Stimulated activated naive CD8-positive, alpha-beta T cell treated with anti-CD3 and anti-CD28 coated beads, Interleukin-15, amount 100 ng/mL, for 72 hours (primary cell): Measurements from ENCODE around the gene FAM20C.

Source experiments
- ATAC-seq: fragments of 150-1000 bp; cut with Tn5 transposase; 2 replicates; pipeline ENCODE4 v1.10.0; 2021; ENCODE audit warnings: mild to moderate bottlenecking, moderate library complexity
- DNase-seq, 2 donors: peaks; one replicate each; pipeline ENCODE4 v3.0.0; 2021 to 2022
- H3K27ac Mint-ChIP-seq, 2 donors: one replicate each; pipeline ENCODE4 v1.8.0; 2022; ENCODE audit warnings: mild to moderate bottlenecking in 2 of 2, mixed read lengths in 2 of 2, moderate library complexity in 2 of 2
- H3K27me3 Mint-ChIP-seq: one replicate; pipeline ENCODE4 v1.8.0; 2022; ENCODE audit warnings: mixed read lengths
- H3K4me1 Mint-ChIP-seq: one replicate; pipeline ENCODE4 v1.8.0; 2022; ENCODE audit warnings: mild to moderate bottlenecking, mixed read lengths
- H3K4me3 Mint-ChIP-seq, 2 donors: one replicate each; pipeline ENCODE4 v1.8.0; 2022; ENCODE audit warnings: mild to moderate bottlenecking in 2 of 2, mixed read lengths in 2 of 2, moderate library complexity in 1 of 2
- H3K9me3 Mint-ChIP-seq, 2 donors: one replicate each; pipeline ENCODE4 v1.8.0; 2022; ENCODE audit warnings: mixed read lengths in 2 of 2

The FAM20C gene

DNA sequence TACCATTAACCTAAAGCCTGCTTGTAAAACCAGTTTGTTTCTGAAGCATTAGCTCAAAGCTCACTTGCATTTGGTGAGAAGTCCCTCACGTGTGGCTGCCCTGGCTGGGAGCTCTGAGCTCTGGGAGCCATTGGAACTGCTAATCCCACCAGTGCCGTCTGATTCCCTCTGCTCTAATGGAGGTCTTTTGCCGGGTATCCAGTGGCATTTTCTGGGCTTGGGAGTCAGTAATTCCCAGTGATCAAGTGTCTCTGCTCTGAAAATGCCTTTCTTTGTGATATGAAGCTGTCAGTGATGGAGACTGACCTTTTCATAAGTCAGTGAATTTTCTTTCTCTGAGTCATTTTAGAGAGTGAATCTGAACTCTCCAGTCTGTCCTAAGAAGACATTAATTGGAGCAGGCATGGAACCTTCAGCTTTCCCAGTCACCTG, 36.9 kb upstream of the FAM20C start:
- Mint-ChIP-seq H3K27me3 (no peaks in the 10 kb centered on the region), H3K27ac (no peak overlapping the region), H3K9me3 (no peaks in the 10 kb centered on the region), H3K4me3 (no peak overlapping the region), H3K4me1 (peaks cover 9% of the 10 kb centered on the region)
- ATAC-seq (no peak), DNase-seq (no peak)

DNA sequence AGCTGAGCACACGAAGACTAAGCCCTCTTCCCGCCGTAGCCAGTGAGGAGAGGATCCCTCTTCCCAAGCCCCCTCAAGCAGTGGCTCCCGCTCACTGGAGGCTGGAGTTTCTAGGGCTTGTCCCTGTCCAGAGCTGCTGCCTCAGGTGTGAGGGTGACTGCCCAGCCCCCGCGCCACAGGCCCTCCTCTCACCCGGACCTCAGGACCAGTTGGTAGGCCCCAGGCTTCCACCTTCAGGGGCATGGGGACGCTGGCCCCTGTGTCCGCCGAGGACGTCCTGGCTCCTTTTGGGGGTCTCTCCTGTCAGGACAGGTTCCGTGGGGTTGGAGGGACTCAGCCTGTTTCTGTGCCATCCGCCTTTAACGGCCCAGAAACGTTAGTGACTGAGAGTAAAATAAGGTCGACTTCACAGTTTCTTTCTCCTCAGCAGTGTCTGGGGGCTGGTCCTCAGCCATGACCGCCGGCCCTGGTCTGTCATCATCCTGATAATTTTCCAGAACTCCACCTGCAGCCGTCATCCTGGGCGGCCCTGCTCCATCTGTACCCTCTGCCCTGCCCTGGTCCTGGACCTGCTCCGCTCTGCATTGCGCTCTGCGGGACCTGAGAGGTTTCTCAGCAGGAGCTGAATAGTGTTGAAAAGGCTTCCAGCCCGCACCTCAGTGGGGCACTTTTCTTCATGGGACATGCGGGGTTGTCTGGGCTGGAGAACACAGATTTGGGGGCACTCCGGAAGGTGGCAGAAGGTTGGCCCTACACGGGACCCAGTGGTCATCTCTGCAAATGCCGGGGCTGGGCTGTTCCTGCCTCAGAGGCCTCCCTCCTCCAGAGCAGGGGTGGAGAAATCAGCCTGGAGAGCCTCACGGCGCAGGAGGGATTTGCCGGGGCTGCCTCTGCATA, 36.0 kb upstream of the FAM20C start:
- Mint-ChIP-seq H3K27ac (peak overlapping the region in 1 of 2 donors; percentile 74), H3K4me1 (peaks cover under 1% of the 10 kb centered on the region), H3K4me3 (no peak overlapping the region), H3K27me3 (no peaks in the 10 kb centered on the region), H3K9me3 (no peaks in the 10 kb centered on the region)
- no peak for DNase-seq
- no peak for ATAC-seq

DNA sequence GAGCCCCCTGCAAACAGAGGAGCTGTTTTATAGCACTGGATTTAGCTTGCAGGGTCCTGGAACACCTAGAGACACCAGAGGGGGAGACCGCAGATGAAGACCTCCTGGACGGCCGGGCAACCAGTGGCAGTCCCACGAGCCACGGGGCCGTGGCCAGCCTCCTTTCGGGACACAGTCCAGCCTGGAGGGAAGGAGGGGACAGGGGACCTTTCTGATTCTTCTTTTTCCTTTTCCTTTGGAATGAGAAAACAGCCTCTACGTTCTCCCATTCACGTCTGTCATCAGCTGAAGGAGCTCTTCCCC, 35.4 kb upstream of the FAM20C start:
- H3K9me3 Mint-ChIP-seq, result no peaks in the 10 kb centered on the region
- DNase-seq (no peak), ATAC-seq (no peak)
- H3K4me3 Mint-ChIP-seq, result no peak overlapping the region
- H3K27me3 Mint-ChIP-seq, result no peaks in the 10 kb centered on the region
- H3K27ac Mint-ChIP-seq, result no peak overlapping the region
- H3K4me1 Mint-ChIP-seq, result no peaks in the 10 kb centered on the region

DNA sequence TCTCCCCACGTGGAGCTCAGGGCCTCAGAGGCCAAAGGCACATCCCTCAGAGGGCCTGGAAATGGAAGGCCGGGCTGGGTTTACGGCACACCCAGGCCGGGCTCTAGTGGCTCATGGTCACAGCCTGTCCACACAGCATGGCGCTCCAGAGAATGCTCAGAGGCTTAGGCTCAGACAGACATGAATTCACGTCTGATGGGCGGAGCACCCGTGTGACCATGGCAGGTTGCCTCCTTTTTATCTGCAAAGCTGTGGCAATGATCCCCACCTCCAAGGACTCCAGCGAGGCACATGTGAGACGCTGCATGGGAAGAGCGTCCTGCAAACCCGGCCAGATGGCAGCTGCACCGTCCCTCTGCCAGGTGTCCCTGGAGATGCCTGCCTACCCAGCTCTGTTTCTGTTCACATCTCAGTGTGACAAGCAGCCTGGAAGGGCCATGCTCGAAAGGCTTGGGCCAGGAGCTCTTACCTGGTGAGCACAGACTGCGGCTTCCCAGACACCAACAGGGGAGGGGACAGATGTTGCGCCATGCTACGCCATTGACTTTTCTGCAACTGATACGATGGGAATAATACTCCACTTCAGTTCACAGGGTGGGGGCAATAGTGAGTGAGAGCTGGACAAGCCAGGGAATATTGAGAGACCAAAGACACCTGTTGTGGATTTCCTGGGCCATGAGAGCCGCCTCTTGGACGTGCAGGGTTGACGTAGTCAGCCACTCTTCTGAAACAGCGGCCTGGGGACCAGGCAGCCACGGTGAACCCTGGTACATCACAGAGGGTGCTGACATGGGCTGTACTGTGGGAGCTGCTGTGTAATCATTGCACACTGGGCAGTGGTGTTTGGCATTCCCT, 34.4 kb upstream of the FAM20C start:
- H3K4me1 Mint-ChIP-seq, result no peaks in the 10 kb centered on the region
- ATAC-seq, result no peak
- no peak overlapping the region for H3K4me3 Mint-ChIP-seq
- H3K27me3 Mint-ChIP-seq, result peaks cover under 1% of the 10 kb centered on the region
- DNase-seq, result no peak
- H3K9me3 Mint-ChIP-seq, result no peaks in the 10 kb centered on the region
- peak overlapping the region in 1 of 2 donors; percentile 13 for H3K27ac Mint-ChIP-seq

DNA sequence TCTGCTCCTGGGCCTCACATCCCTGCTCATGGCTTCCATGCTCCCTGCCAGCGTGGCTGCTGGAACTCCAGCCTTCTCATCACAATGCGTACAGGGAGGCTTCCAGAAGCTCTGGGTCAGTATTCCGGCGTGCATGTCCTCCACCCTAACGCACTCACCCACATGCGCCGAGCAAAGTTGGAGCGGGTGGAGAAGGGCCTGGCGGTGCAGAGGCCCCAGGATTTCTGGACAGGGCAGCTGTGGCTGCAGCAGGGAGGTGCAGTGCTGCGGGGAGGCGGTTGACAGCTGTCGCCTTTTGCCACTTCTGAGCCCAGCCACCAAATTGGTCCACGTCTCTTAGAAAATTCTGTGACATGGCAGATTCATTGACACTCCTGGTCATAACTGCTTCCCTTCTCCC, 33.6 kb upstream of the FAM20C start:
- Mint-ChIP-seq H3K27me3 (peaks cover 8% of the 10 kb centered on the region), H3K27ac (no peak overlapping the region), H3K9me3 (no peaks in the 10 kb centered on the region), H3K4me3 (no peak overlapping the region), H3K4me1 (no peaks in the 10 kb centered on the region)
- ATAC-seq (no peak), DNase-seq (no peak)

DNA sequence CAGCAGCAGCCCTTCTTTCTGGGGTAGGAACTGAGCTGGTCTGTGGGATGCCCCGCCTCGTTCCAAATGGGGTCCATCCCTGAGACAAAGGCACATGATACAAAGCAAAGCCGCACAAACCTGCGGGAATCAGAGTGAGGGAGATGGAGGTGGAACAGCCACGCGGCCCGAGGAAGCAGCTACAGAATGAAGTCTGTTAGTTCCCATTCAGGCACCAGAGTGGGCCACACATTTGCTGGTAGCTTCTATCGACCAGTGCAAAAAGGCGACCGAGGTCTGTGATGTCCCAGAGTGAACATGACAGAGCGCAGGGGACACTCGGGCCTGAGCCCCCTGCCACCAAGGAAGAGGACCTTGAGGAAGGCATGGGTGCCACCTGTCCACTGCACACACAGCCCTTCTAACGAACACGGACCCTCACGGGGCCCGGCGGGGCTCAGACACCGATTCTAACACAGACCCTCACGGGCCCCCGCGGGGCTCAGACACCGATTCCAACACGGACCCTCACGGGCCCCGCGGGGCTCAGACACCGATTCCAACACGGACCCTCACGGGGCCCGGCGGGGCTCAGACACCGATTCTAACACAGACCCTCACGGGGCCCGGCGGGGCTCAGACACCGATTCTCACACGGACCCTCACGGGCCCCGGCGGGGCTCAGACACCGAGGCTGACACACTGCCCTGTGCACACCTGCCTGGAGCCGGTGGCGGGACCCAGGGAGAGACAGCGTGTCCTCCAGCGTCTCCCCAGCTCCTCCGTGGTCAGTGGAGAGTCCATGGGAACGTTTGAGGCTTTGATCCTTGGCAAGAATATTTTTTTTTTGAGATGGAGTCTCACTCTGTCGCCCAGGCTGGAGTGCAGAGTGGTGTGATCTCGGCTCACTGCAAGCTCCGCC, 32.8 kb upstream of the FAM20C start:
- ATAC-seq, result peak; percentile 83
- Mint-ChIP-seq H3K9me3 (no peaks in the 10 kb centered on the region), H3K27me3 (peaks cover 17% of the 10 kb centered on the region), H3K4me3 (no peak overlapping the region), H3K4me1 (no peaks in the 10 kb centered on the region), H3K27ac (no peak overlapping the region)
- no peak for DNase-seq

DNA sequence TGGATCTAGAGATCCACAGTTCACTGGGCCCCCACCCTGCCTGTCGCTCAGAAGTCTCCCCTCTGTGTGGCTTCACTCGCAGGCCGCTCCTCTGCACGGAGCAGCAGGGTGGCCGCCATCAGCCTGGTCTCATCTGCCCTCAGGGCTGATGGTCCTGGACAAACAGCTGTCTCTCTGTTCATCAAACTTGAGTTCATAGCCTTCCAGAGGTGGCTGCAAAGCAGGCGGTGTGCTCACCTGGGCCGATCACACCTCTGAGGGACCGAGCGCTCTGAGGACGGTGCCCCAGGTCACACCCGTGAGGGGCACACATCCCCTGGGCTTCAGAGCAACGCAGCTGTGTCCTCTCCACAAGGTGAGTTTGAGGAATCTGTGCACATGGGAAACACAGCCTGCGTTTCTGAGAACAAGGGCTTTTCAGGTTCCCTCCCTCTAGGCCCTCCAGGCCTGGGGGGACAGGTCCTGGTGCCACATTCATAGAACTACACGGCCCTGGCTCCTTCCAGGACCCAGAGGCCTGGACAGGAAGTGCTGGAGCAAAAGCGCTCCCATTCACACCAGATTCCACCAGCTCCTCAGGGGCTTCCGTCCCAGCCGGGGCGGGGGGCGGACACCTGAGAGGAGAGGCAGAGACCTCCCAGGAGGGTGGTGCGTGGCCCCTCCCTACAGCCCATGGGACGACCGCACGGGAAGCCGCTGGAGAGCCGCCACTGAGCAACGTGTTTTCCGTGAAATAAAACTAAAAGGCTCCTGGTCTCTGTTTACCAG, 31.2 kb upstream of the FAM20C start:
- H3K4me3 Mint-ChIP-seq, result no peak overlapping the region
- ATAC-seq (no peak), DNase-seq (no peak)
- H3K9me3 Mint-ChIP-seq, result no peaks in the 10 kb centered on the region
- peak overlapping the region in 1 of 2 donors; percentile 48 for H3K27ac Mint-ChIP-seq
- H3K27me3 Mint-ChIP-seq, result peaks cover 23% of the 10 kb centered on the region
- peaks cover under 1% of the 10 kb centered on the region for H3K4me1 Mint-ChIP-seq

DNA sequence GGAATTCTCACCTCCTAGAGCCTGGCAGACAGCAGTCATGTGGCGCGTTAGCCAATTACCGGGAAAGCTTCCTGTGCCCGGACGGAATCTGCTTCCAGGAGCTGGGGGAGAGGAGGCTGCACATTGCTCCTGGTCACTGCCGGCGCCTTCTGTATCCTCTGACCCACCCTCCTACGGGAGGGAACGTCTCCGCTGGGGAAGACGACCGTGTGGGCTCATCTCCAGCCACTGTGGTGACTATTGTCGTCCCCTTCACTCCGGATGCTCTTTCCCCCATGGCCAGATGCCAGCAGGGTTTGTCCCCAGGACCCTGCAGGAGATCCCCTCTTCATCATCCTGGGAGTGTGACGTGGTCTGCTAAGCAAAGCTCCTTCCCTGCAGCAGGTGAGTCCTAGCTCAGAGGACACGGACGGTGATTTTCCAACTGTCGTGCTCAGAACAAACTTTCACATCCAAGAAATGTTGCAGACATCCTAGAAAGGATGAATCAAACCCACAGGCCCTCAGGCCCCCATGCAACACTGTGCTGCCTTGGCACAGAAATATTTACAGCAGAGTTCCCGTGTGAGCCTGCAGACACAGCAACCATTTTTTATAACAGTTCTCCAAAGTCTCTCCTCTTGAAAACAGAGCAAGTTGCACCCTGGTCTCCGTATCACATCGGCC, 29.6 kb upstream of the FAM20C start:
- Mint-ChIP-seq H3K9me3 (no peaks in the 10 kb centered on the region), H3K4me1 (peaks cover 16% of the 10 kb centered on the region), H3K27ac (peak overlapping the region in 1 of 2 donors; percentile 79), H3K4me3 (no peak overlapping the region), H3K27me3 (peaks cover 40% of the 10 kb centered on the region)
- DNase-seq (no peak), ATAC-seq (no peak)

DNA sequence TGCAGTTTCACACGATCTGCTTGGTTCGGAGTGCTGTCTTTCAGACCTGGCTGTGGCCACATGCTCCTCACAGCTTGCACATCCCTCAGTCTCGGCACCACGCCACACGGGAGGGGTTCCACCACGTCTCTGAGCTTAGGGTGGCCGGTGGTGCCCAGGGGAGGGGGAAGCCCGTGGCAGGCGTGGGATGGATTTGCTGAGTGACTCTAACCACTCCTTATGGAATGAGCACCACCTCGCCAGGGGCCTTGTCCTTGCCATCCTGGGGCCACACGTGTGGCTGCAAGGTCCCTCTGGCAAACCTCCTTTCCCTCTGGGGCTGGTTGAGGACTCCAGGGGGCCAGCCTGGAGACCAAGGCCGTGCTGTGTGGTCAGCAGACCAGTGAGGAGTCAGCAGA, 29.1 kb upstream of the FAM20C start:
- H3K4me1 Mint-ChIP-seq, result peaks cover 16% of the 10 kb centered on the region
- H3K27me3 Mint-ChIP-seq, result peaks cover 43% of the 10 kb centered on the region
- no peak for ATAC-seq
- no peaks in the 10 kb centered on the region for H3K9me3 Mint-ChIP-seq
- no peak for DNase-seq
- H3K4me3 Mint-ChIP-seq, result no peak overlapping the region
- peak overlapping the region; percentile 68 to 79 for H3K27ac Mint-ChIP-seq

DNA sequence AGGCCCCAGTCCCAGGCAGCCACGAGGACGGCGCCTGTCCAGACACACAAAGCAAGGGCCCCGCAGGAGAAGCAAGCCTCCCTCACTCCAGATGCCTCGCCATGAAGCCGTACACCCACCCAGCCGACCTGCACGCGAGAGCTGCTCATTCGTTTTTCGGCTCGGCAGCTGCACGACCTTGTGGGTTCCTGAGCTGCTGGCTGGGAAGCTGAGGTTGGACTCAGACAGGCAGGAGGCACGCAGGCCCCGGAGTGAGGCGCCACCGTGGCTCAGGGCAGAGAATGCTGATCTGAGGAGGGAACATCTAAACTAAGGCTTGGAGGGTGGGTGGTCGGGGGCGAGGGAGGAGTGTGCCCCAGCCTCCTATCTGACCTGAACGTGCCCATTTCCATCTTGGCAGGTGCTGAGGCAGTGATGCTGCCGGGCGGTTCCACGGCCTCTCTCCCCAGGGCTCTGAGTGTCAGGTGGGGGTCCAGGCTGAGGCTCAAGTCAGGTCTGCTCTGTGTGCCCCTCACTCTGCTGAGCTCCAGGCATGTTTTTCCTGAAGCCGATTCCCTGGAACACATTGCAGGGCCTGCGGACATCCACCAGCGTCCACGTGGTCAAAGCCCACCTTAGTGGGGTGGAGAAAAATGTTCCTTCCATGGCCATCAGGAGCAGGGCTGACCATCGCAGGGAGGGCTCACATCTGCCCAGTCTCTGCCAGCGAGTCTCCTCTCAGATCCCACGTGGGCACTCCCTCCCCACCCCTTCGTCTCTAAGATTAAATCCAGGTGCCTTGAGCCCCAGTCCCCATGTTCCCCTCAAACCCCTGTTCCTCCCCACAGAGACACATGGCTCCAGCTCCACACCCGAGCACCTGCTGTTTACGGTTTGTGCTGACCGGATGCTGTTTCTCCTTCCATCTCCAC, 28.1 kb upstream of the FAM20C start:
- Mint-ChIP-seq H3K9me3 (no peaks in the 10 kb centered on the region), H3K4me1 (peaks cover 16% of the 10 kb centered on the region), H3K4me3 (no peak overlapping the region), H3K27me3 (peaks cover 43% of the 10 kb centered on the region), H3K27ac (peak overlapping the region in 1 of 2 donors; percentile 48)
- no peak for ATAC-seq
- DNase-seq, result no peak

DNA sequence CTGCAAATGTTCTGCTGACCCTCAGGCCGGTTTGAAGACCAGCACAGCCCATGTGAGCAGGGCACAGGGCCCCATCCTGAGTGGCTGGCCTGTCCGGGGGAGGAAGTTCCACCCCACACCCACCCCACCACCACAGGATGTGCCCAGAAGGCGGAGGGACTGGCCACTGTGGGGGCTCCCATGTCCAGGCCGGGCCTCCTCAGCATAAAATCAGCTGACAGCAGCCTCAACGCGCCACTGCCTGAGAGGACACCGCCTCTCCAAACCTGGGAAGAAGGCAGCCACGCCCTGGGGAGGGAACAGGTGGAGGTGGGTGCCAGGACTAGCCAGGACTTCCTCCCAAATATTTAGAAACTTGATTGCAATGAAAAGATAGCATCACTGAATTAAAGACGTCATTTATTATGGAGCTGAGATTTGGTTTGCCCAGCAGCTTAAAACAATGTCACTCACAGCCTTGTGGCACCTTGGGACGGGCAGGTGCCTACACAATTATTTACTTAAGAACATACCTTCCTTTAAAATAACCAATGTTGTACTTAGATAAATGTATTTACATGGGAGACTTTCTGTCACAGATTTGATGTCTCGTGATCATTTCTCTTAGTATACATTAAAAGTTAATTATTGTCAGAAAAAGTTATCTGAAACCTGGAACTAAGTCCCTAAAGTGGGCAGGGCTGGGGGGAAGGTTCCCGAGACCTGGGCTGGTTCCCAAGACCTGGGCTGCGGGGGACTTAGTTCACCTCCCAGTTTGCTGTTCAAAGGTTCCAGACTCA, 27.3 kb upstream of the FAM20C start:
- peaks cover 51% of the 10 kb centered on the region for H3K27me3 Mint-ChIP-seq
- no peak for DNase-seq
- H3K9me3 Mint-ChIP-seq, result no peaks in the 10 kb centered on the region
- no peak overlapping the region for H3K4me3 Mint-ChIP-seq
- H3K27ac Mint-ChIP-seq, result no peak overlapping the region
- peaks cover 16% of the 10 kb centered on the region for H3K4me1 Mint-ChIP-seq
- ATAC-seq, result no peak

DNA sequence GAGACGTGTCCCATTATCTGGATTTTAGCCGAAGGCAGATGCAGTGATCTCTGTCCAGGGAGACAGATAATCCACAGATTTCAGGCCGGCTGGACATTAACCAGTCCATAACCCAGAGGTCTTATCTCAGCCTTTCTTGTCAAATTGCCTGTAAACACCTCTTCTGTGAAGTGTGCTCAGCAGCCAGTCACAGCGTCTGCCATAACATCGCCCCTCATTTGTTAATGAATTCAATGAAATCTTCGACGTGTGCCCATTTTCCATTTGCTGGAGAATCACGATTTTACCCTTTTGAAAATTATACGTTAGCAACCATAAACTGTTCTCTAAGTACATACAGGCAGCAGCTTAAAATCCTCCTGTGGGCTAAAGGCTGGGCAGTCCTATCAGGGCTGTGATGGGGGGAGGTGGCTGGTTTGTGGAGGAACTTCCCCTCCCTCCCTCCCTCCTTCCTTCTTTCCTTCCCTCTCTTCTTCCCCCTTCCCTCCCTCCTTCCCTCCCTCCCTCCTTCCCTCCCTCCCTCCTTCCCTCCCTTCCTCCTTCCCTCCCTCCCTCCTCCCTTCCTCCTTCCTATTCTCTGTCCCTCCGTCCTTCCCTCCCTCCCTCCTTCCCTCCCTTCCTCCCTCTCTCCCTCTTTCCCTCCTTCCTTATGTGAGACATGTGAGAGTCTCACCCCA, 26.6 kb upstream of the FAM20C start:
- H3K4me1 Mint-ChIP-seq, result peaks cover 16% of the 10 kb centered on the region
- H3K27me3 Mint-ChIP-seq, result peaks cover 58% of the 10 kb centered on the region
- no peak for ATAC-seq
- no peaks in the 10 kb centered on the region for H3K9me3 Mint-ChIP-seq
- H3K27ac Mint-ChIP-seq, result peak overlapping the region in 1 of 2 donors; percentile 72
- H3K4me3 Mint-ChIP-seq, result no peak overlapping the region
- DNase-seq, result no peak
